HepG2 (cell line): ENCODE measurements around the gene RERE. TPM values are rescaled to one million over a fixed set of nuclear protein-coding genes. Genes with fewer than 3 reads are reported as not detected.

ENCODE experiments used
- ATAC-seq: fragments of 200-7000 bp; cut with Tn5 transposase; 3 replicates; pipeline ENCODE4 v1.9.1; 2020; ENCODE audit warnings: mild to moderate bottlenecking, moderate library complexity
- BruUV-seq: library from RNA; stranded (reverse); fragments of 400-500 nt; replicated peaks from 2 replicates; lab custom pipeline; 2021; lab: Mats Ljungman, UMichigan
- CTCF ChIA-PET: fragments of 300-600 bp; formaldehyde crosslinking; extraction: SDS; loops from one replicate; lab custom pipeline; 2021; ENCODE audit warnings: low total read pairs, inconsistent platforms, low intra/inter-chr PET ratio; lab: Yijun Ruan, JAX
- POLR2A ChIA-PET: fragments of 350-600 bp; sonication (Branson Sonifier 250); formaldehyde crosslinking; loops from one replicate; lab custom pipeline; 2020; ENCODE audit warnings: antibody characterized with exemption, inconsistent platforms; lab: Yijun Ruan, JAX
- DNase-seq: peaks from one replicate; pipeline ENCODE4 v3.0.0-alpha.2; 2015; ENCODE audit warnings: low spot score
- FAIRE-seq: peaks from 3 replicates; lab custom pipeline; 2011; peaks lifted over from hg19 to GRCh38; lab: Jason Lieb, UNC
- H2AFZ ChIP-seq: one replicate; pipeline ENCODE4 v1.6.1; 2011; ENCODE audit warnings: low read length, inconsistent platforms
- H3K27ac ChIP-seq: fragments of 300-600 bp; 3 replicates; pipeline ENCODE4 v1.8.0; 2011; ENCODE audit warnings: mixed run types, mild to moderate bottlenecking, mixed read lengths, low read length, inconsistent platforms; ENCODE audit not compliant: insufficient read depth; ENCODE audit errors: extremely low read length
- H3K27me3 ChIP-seq, 2 experiments: fragments of 200-600 bp in 1 of 2; 2 replicates in 1 of 2; 3 replicates in 1 of 2; pipeline versions ENCODE4 v1.6.0 to v1.8.0; 2011; ENCODE audit warnings: low read length in 2 of 2, mild to moderate bottlenecking in 2 of 2, moderate library complexity in 2 of 2, inconsistent platforms in 1 of 2; ENCODE audit not compliant: insufficient read depth in 2 of 2, control insufficient read depth in 1 of 2
- H3K36me3 ChIP-seq, 2 experiments: fragments of 200-600 bp in 1 of 2; replicated peaks in 1 of 2; 2 replicates in 1 of 2; 3 replicates in 1 of 2; pipeline versions ENCODE4 v1.5.1 to v1.8.0; 2011; ENCODE audit warnings: low read length in 2 of 2, inconsistent platforms in 1 of 2; ENCODE audit not compliant: insufficient read depth in 2 of 2, control insufficient read depth in 1 of 2
- H3K4me1 ChIP-seq: 2 replicates; pipeline ENCODE4 v1.5.1; 2012; ENCODE audit warnings: low read length, inconsistent platforms; ENCODE audit not compliant: insufficient read depth
- H3K4me2 ChIP-seq: 2 replicates; pipeline ENCODE4 v1.6.0; 2011; ENCODE audit warnings: low read depth, low read length, inconsistent platforms
- H3K4me3 ChIP-seq, 3 experiments: fragments of 200-600 bp in 1 of 3; sonication (generic), shearing (Covaris generic) in 1 of 3; replicated peaks in 1 of 3; 2 replicates each; pipeline ENCODE4 v1.5.1; 2011 to 2016; ENCODE audit warnings: low read length in 3 of 3, inconsistent platforms in 2 of 3, low read depth in 2 of 3, mild to moderate bottlenecking in 2 of 3, control low read depth in 1 of 3, mixed read lengths in 1 of 3; ENCODE audit not compliant: insufficient read depth in 1 of 3
- H3K79me2 ChIP-seq: one replicate; pipeline ENCODE4 v1.6.1; 2011; ENCODE audit warnings: low read length, inconsistent platforms; ENCODE audit not compliant: insufficient read depth
- H3K9ac ChIP-seq: 2 replicates; pipeline ENCODE4 v1.6.0; 2011; ENCODE audit warnings: mild to moderate bottlenecking, low read depth, low read length, inconsistent platforms; ENCODE audit not compliant: insufficient read depth
- H3K9me3 ChIP-seq: 2 replicates; pipeline ENCODE4 v1.5.1; 2012; ENCODE audit warnings: mild to moderate bottlenecking, low read length
- H4K20me1 ChIP-seq: 2 replicates; pipeline ENCODE4 v1.6.0; 2011; ENCODE audit warnings: inconsistent platforms, mild to moderate bottlenecking, low read length, moderate library complexity; ENCODE audit not compliant: insufficient read depth
- ELF1 ChIP-seq: sonication (generic); formaldehyde crosslinking; IDR thresholded peaks from 2 replicates; pipeline ENCODE4 v1.4.0; 2020; ENCODE audit warnings: missing genetic modification reagents
- EP300 ChIP-seq, 3 experiments: sonication (generic) in 1 of 3; formaldehyde crosslinking in 1 of 3; IDR thresholded peaks; 2 replicates each; pipeline versions ENCODE4 v1.5.1 to v1.6.1; 2011 to 2020; ENCODE audit warnings: low read depth in 2 of 3, low read length in 2 of 3, borderline replicate concordance in 1 of 3, improper control_type of control experiment in 1 of 3, mild to moderate bottlenecking in 1 of 3, missing genetic modification reagents in 1 of 3, moderate library complexity in 1 of 3
- GATA4 ChIP-seq: sonication (generic); IDR thresholded peaks from 2 replicates; pipeline ENCODE4 v1.6.1; 2016; ENCODE audit warnings: antibody characterized with exemption, low read depth, borderline replicate concordance
- KDM4B ChIP-seq: sonication (generic); formaldehyde crosslinking; IDR thresholded peaks from 2 replicates; pipeline ENCODE4 v1.4.0; 2020; ENCODE audit warnings: missing genetic modification reagents
- MAFK ChIP-seq, 2 experiments: IDR thresholded peaks in 1 of 2; conservative IDR thresholded peaks in 1 of 2; 2 replicates each; pipeline ENCODE4 v1.6.1; 2011; ENCODE audit warnings: improper control_type of control experiment in 2 of 2, low read length in 2 of 2
- RFX5 ChIP-seq: IDR thresholded peaks from 2 replicates; pipeline ENCODE4 v1.6.1; 2011; ENCODE audit warnings: low read depth, low read length, improper control_type of control experiment
- ZNF773 ChIP-seq: sonication (generic); formaldehyde crosslinking; IDR thresholded peaks from 2 replicates; pipeline ENCODE4 v1.4.0; 2020; ENCODE audit warnings: missing genetic modification reagents, borderline replicate concordance
- WGBS: methylation state at CpG from one replicate; pipeline ENCODE4 v1.1.6; 2017; ENCODE audit warnings: low lambda C conversion rate; 5-methylcytosine and 5-hydroxymethylcytosine counted together
- in situ Hi-C: cut with HindIII; loops from 2 replicates; pipeline ENCODE4 v1.10.0; 2017; ENCODE audit warnings: low pct_unique_long_range_greater_than_20kb; ENCODE audit not compliant: extremely low pct_ligation_motif_present
- intact Hi-C: fragments of 100-400 bp; cut with micrococcal nuclease; formaldehyde crosslinking; loops from one replicate; pipeline ENCODE4 v1.10.0; 2022; ENCODE audit not compliant: unreplicated experiment
- polyA plus RNA-seq, 8 experiments: library from polyadenylated mRNA; depleted of rRNA in 3 of 8; stranded (reverse) in 7 of 8; unstranded in 1 of 8; fragments of >200 nt; fragmentation: Illumina TruSeq in 4 of 8; extraction: Trizol in 4 of 8; gene quantifications; 2 replicates each; pipeline versions ENCODE4 v1.2.1 to v1.2.3, GENCODE V29; 2011 to 2016; ENCODE audit warnings: low read depth in 4 of 8, missing spikeins in 1 of 8, mixed read lengths in 1 of 8; ENCODE audit not compliant: insufficient read depth in 1 of 8
- total RNA-seq, 5 experiments: library from RNA; depleted of rRNA; stranded (reverse); fragments of >200 nt; fragmentation: Illumina TruSeq; extraction: Trizol; gene quantifications; 2 replicates each; pipeline ENCODE4 v1.2.3, GENCODE V29; 2016; ENCODE audit warnings: low read depth in 1 of 5
- TF ChIP-seq, protein P1 (sequence below): sonication (generic); formaldehyde crosslinking; IDR thresholded peaks from 2 replicates; pipeline ENCODE4 v1.5.0; 2020; ENCODE audit warnings: mild to moderate bottlenecking, missing genetic modification reagents

Gene RERE
- total and polyA plus RNA-seq, 2 of the 13 experiments (the other 11 are each of a cell fraction or from before 2014, with no cell fraction given), result 18.3 to 21.9 TPM

DNA sequence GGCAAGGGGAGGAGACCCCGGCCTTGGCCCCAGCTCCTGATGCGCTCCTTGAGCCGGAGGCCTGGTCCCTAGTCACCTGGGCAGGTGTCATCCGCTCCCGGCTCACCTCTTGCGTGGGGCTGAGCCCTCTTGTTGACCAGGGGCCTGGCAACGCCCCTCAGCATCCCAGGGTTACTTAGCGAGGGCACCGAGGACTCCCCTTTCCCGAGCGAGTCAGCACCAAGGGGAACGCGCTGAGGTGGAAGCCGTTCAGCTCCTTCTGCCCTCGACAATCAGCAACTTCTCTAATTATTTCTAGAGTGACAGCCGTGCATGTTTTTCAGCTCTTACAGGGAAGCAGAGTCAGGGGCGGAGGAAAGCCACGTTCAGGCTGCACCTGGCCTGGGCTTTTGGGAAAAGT lies 499.0 kb downstream of the RERE start:
- H3K9ac ChIP-seq, result no peak overlapping the region
- in situ Hi-C loops, result loop anchor here (10.0 kb wide), 1 partner anchor 304 kb away; no protein-coding TSS in a partner anchor
- H4K20me1 ChIP-seq, result no peaks in the 10 kb centered on the region
- FAIRE-seq (no peak), DNase-seq (no peak), ATAC-seq (no peak)
- H3K9me3 ChIP-seq, result no peaks in the 10 kb centered on the region
- H3K27ac ChIP-seq, result no peak overlapping the region
- TF ChIP-seq GATA4, result no peak
- no peak for TF ChIP-seq RFX5
- no peak for TF ChIP-seq ELF1 (CRISPR knock-in tag)
- no peak for TF ChIP-seq EP300 (IDR thresholded peaks at IDR 0.05; ENCODE audit: low read depth in 2 of 2, low read length in 2 of 2)
- no peak for TF ChIP-seq EP300 (CRISPR knock-in tag; IDR thresholded peaks at IDR 0.05; ENCODE audit: borderline replicate concordance)
- no peak for TF ChIP-seq ZNF773 (CRISPR knock-in tag)
- TF ChIP-seq MAFK (conservative IDR thresholded peaks at IDR 0.05 in 1 of 2, IDR thresholded peaks at IDR 0.05 in 1 of 2; ENCODE audit: low read length in 2 of 2), result no peak
- TF ChIP-seq, protein P1, sequence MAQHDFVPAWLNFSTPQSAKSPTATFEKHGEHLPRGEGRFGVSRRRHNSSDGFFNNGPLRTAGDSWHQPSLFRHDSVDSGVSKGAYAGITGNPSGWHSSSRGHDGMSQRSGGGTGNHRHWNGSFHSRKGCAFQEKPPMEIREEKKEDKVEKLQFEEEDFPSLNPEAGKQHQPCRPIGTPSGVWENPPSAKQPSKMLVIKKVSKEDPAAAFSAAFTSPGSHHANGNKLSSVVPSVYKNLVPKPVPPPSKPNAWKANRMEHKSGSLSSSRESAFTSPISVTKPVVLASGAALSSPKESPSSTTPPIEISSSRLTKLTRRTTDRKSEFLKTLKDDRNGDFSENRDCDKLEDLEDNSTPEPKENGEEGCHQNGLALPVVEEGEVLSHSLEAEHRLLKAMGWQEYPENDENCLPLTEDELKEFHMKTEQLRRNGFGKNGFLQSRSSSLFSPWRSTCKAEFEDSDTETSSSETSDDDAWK (CRISPR knock-in tag), result no peak
- no peak for TF ChIP-seq KDM4B (CRISPR knock-in tag)
- ChIA-PET POLR2A (no interaction called here), CTCF (no interaction called here)
- H3K4me2 ChIP-seq, result peak overlapping the region; percentile 27; the same call in 1 of the 2 replicates
- WGBS, result 84% methylated on average over 3 of the region's 18 CpGs
- no peaks in the 10 kb centered on the region for H3K36me3 ChIP-seq
- H2AFZ ChIP-seq, result no peak overlapping the region
- H3K4me3 ChIP-seq, result peak overlapping the region in 1 of 3 experiments; percentile 43; a peak in 2 of 6 replicates
- H3K27me3 ChIP-seq, result peaks cover 2 to 7% of the 10 kb centered on the region in 2 experiments; a peak in 2 of 5 replicates
- intact Hi-C loops, result loop anchor here (10.0 kb wide), 1 partner anchor 124 kb away; no protein-coding TSS in a partner anchor
- peaks cover 37% of the 10 kb centered on the region for H3K4me1 ChIP-seq
- peaks cover 10% of the 10 kb centered on the region for H3K79me2 ChIP-seq
- no TSS peak for BruUV-seq
